Measurements from ENCODE around the gene FRMD6.

GRCh38 chr14:51658441-51659173, 6.9 kb downstream of the FRMD6 start:
- TF ChIP-seq CTCF (conservative IDR thresholded peaks at IDR 0.05; ENCODE audit: low read depth in 2 of 2) (no peak), EZH2 (IDR thresholded peaks at IDR 0.05; ENCODE audit: low read depth, unreplicated experiment) (no peak), ETS1 (IDR thresholded peaks at IDR 0.05) (no peak), STAT1 (IDR thresholded peaks at IDR 0.05; ENCODE audit: unreplicated experiment) (no peak), POLR2AphosphoS5 (IDR thresholded peaks at IDR 0.05; ENCODE audit: low read depth) (no peak), CREB1 (CRISPR knock-in tag; IDR thresholded peaks at IDR 0.05; ENCODE audit: low read depth) (no peak), EZH2phosphoT487 (IDR thresholded peaks at IDR 0.05; ENCODE audit: unreplicated experiment) (no peak), ZNF331 (CRISPR knock-in tag; IDR thresholded peaks at IDR 0.05; ENCODE audit: low read depth) (no peak)
